SJSA1 (cell line): ENCODE measurements around the gene EPHA6. TPM values are rescaled to one million over a fixed set of nuclear protein-coding genes. Genes with fewer than 3 reads are reported as not detected.

Experiments
- DNase-seq, 2 experiments: peaks; one replicate each; pipeline ENCODE4 v3.0.0-alpha.2; 2015 to 2020; ENCODE audit warnings: low spot score in 2 of 2, low read depth in 1 of 2
- H3K27ac ChIP-seq: fragments of 250-450 bp; sonication (Bioruptor Pico); 2 replicates; pipeline ENCODE4 v1.5.1; 2020; ENCODE audit warnings: mild to moderate bottlenecking, moderate library complexity
- H3K27me3 ChIP-seq: fragments of 250-450 bp; sonication (Bioruptor Pico); replicated peaks from 2 replicates; pipeline ENCODE4 v1.5.1; 2020; ENCODE audit warnings: mild to moderate bottlenecking, moderate library complexity
- H3K36me3 ChIP-seq: fragments of 250-450 bp; sonication (Bioruptor Pico); 2 replicates; pipeline ENCODE4 v1.5.1; 2020; ENCODE audit warnings: mild to moderate bottlenecking
- H3K4me1 ChIP-seq: fragments of 250-450 bp; sonication (Bioruptor Pico); replicated peaks from 2 replicates; pipeline ENCODE4 v1.6.1; 2021; ENCODE audit warnings: mild to moderate bottlenecking
- H3K4me3 ChIP-seq: fragments of 250-450 bp; sonication (Bioruptor Pico); 2 replicates; pipeline ENCODE4 v1.5.1; 2020; ENCODE audit warnings: mild to moderate bottlenecking
- H3K9me3 ChIP-seq: fragments of 250-450 bp; sonication (Bioruptor Pico); replicated peaks from 2 replicates; pipeline ENCODE4 v1.5.1; 2020; ENCODE audit warnings: mild to moderate bottlenecking
- total RNA-seq: library from RNA; depleted of rRNA; stranded (reverse); fragments of >200 nt; shearing (Covaris generic); gene quantifications from 2 replicates; pipeline ENCODE4 v1.2.3, GENCODE V29; 2014

The EPHA6 gene
- total RNA-seq, 1 experiment from 2014 or later: not detected

DNA sequence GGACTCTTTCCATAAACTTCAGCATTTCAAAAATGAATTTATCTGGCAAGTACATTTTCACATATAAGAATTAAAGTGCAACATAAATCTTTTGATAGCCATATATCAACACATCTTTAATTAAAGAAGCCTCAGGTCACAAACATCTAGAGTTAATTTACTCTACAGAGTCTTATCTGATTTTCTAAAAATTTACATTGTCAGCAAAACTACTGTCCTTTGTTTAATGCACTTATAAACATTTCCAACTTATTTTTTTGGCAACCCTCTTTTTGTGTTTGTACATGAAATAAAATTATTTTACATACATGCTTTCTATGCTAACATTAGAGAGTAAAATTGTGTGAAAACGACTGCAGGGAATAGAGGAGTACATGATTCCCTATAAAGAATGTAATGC is 533.4 kb downstream of the EPHA6 start:
- Histone ChIP-seq H3K27ac (no peak overlapping the region), H3K27me3 (no peaks in the 10 kb centered on the region), H3K4me1 (no peaks in the 10 kb centered on the region), H3K36me3 (no peaks in the 10 kb centered on the region), H3K4me3 (no peak overlapping the region), H3K9me3 (no peaks in the 10 kb centered on the region)
- DNase-seq: no peak

DNA sequence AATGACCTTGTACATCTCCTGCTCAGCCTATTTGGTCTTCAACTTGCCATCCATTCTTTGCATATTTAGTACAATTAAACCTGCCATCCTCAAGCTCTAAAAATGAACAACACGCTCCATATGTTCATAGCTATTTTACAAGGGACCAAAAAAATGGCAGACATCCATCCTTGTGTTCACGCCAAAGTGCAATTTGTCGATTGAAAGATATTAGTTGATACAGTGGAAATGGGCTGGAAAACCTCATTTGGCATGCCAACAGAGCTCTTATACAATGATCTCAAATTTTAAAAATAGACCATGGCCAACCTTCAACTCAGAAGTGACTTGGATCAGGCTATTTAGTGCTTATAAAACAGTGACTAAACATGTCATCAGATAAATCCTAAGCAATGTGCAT is 536.6 kb downstream of the EPHA6 start:
- no peak for DNase-seq
- Histone ChIP-seq H3K36me3 (no peaks in the 10 kb centered on the region), H3K4me3 (no peak overlapping the region), H3K27me3 (no peaks in the 10 kb centered on the region), H3K9me3 (no peaks in the 10 kb centered on the region), H3K4me1 (no peaks in the 10 kb centered on the region), H3K27ac (no peak overlapping the region)

DNA sequence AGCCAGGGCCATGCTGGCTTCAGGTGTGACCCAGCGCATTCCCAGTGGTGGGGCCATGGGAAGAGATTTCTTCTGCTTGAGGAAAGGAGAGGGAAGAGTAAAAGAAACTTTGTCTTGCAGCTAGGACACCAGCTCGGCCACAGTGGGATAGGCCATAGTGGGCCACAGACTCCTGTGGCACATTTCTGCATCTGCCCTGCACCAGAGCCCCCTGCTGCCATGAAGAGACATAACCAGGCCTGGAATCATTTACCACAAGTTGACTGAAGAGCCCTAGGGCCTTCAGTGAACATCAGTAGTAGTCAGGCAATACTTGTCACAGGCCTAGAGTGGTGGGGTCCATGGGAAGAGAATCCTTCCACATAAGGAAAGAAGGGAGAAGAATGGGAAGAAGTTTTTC is 538.8 kb downstream of the EPHA6 start:
- H3K9me3 ChIP-seq: no peaks in the 10 kb centered on the region
- H3K27ac ChIP-seq: no peak overlapping the region
- H3K36me3 ChIP-seq: no peaks in the 10 kb centered on the region
- no peak for DNase-seq
- H3K4me3 ChIP-seq: no peak overlapping the region
- H3K4me1 ChIP-seq: no peaks in the 10 kb centered on the region
- H3K27me3 ChIP-seq: no peaks in the 10 kb centered on the region

DNA sequence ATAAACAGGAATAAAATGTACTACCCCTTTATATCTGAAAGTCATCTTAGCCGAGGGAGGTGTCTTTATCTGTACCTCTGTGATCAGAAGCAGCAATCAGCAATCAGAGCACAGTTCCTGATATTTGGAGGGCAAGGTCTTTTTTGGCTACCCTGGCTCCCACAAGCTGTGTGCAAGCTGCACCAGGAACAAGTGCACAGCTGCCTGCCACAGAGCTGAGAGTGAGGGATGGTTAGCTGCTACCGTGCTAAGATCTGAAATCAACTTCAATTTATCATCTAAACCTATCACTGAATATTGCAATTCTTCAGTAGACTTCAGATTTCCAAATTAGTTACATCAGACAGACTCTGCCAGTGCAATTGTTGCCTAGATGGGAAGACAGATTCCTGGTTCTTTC is 545.6 kb downstream of the EPHA6 start:
- DNase-seq: no peak
- Histone ChIP-seq H3K9me3 (no peaks in the 10 kb centered on the region), H3K4me1 (no peaks in the 10 kb centered on the region), H3K27ac (no peak overlapping the region), H3K4me3 (no peak overlapping the region), H3K27me3 (no peaks in the 10 kb centered on the region), H3K36me3 (no peaks in the 10 kb centered on the region)

DNA sequence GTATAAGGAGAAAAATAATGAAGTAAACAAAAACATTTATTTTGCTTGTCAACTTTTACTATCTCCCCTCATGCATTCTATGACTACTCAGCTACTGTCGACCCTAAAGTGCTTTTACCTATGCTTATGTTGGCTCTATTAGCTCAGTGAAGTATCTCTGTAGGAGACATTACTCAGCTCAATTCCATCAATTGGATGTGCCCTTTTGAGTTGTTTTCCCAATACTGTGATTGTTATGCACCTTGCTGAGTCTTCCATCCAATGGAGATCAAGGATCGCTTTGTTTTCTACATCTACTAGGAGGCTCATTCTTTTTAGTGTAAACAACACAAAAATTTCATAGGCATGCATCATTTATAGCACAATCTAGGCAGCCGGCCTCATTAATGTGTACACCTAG is 546.4 kb downstream of the EPHA6 start:
- DNase-seq: no peak
- H3K27me3 ChIP-seq: no peaks in the 10 kb centered on the region
- no peak overlapping the region for H3K4me3 ChIP-seq
- H3K36me3 ChIP-seq: no peaks in the 10 kb centered on the region
- no peak overlapping the region for H3K27ac ChIP-seq
- no peaks in the 10 kb centered on the region for H3K4me1 ChIP-seq
- no peaks in the 10 kb centered on the region for H3K9me3 ChIP-seq

- H3K27me3 ChIP-seq: no peaks in the 10 kb centered on the region
Measured at GRCh38 chr3:97384583-97384982, 570.2 kb downstream of the EPHA6 start.

GRCh38 chr3:97388774-97389173 is 574.4 kb downstream of the EPHA6 start:
- Histone ChIP-seq H3K27me3 (no peaks in the 10 kb centered on the region), H3K36me3 (no peaks in the 10 kb centered on the region), H3K4me1 (no peaks in the 10 kb centered on the region), H3K4me3 (no peak overlapping the region), H3K27ac (no peak overlapping the region), H3K9me3 (no peaks in the 10 kb centered on the region)
- DNase-seq: no peak

More at GRCh38 chr3:97384583-97384982, 570.2 kb downstream of the EPHA6 start:
- DNase-seq: no peak
- no peaks in the 10 kb centered on the region for H3K36me3 ChIP-seq
- H3K9me3 ChIP-seq: no peaks in the 10 kb centered on the region
- H3K4me1 ChIP-seq: no peaks in the 10 kb centered on the region
- no peak overlapping the region for H3K27ac ChIP-seq
- H3K4me3 ChIP-seq: no peak overlapping the region

DNA sequence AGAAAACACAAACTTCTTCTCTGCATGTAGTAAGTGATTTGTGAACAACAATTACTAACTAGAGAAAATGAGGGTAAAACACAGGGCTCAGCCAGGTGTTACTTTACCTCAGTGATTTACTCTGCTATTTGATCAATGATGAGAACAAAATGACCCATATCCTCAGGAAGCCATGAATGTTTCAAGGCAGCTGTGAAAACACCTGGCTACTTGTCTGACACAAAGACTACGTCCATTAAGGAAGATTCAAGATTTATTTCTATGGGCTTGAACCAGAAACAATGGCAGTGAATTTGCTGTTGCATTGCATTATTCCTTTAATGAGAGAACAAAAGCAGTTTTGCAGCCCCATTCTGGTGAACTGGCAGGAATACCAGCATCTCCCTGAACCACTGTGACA is 575.5 kb downstream of the EPHA6 start:
- Histone ChIP-seq H3K27me3 (no peaks in the 10 kb centered on the region), H3K4me3 (no peak overlapping the region), H3K9me3 (no peaks in the 10 kb centered on the region), H3K4me1 (no peaks in the 10 kb centered on the region), H3K27ac (no peak overlapping the region), H3K36me3 (no peaks in the 10 kb centered on the region)
- no peak for DNase-seq

DNA sequence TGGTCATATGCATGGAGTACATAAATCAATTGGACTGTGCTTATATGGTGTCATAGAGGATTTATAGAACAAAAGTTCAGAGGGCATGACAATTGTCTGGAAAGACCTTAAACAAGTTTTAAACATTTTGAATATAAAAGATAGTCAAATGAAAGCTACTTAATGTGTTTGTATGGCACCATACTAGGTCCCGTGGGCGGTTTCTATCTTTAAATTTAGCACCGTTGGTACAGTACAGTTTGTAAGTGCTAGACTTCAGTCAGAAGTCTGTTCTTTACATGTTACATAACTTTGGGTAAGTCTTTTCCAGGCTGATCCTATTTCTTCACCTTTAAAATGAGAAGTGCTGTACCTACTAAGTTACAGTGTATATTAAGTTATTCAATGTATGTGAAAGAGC is 576.8 kb downstream of the EPHA6 start:
- H3K4me1 ChIP-seq: no peaks in the 10 kb centered on the region
- no peak for DNase-seq
- no peaks in the 10 kb centered on the region for H3K9me3 ChIP-seq
- no peaks in the 10 kb centered on the region for H3K36me3 ChIP-seq
- H3K27me3 ChIP-seq: no peaks in the 10 kb centered on the region
- H3K4me3 ChIP-seq: no peak overlapping the region
- H3K27ac ChIP-seq: no peak overlapping the region

DNA sequence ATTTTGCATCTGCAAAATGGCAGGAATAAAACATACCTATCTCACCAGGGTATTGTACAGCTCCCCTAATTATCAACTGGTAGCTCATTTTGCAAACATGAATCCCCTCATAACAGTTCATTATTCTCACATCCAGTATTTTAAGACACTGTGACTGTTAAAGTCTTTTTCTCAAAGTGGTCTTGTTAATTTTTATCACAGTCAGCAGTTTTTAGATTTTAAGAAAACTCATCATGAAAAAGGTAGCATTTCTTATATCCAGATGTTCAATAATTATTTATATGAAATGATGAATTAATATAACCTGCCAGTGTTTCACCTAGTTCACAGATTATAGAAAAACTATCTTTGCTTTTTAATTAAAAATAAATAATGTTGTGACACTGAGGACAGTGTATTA is 595.2 kb downstream of the EPHA6 start:
- no peak for DNase-seq
- Histone ChIP-seq H3K9me3 (no peaks in the 10 kb centered on the region), H3K4me3 (no peak overlapping the region), H3K36me3 (no peaks in the 10 kb centered on the region), H3K27me3 (no peaks in the 10 kb centered on the region), H3K27ac (no peak overlapping the region), H3K4me1 (no peaks in the 10 kb centered on the region)

GRCh38 chr3:97421565-97421964 is 607.2 kb downstream of the EPHA6 start:
- DNase-seq: no peak
- Histone ChIP-seq H3K27ac (no peak overlapping the region), H3K4me1 (no peaks in the 10 kb centered on the region), H3K36me3 (no peaks in the 10 kb centered on the region), H3K4me3 (no peak overlapping the region), H3K9me3 (no peaks in the 10 kb centered on the region), H3K27me3 (no peaks in the 10 kb centered on the region)

DNA sequence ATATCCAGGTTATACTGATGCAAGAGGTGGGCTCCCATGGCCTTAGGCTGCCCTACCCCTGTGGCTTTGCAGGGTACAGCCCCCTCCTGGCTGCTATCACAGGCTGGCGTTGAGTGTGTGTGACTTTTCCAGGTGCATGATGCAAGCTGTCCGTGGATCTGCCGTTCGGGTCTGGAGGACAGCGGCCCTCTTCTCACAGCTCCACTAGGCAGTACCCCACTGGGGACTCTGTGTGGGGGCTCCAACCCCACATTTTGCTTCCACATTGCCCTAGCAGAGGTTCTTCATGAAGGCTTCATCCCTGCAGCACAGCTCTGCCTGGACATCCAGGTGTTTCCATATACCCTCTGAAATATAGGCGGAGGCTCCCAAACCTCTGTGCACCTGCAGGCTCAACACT is 610.6 kb downstream of the EPHA6 start:
- Histone ChIP-seq H3K27me3 (no peaks in the 10 kb centered on the region), H3K9me3 (no peaks in the 10 kb centered on the region), H3K36me3 (no peaks in the 10 kb centered on the region), H3K4me1 (no peaks in the 10 kb centered on the region), H3K27ac (no peak overlapping the region), H3K4me3 (no peak overlapping the region)
- DNase-seq: no peak

GRCh38 chr3:97430601-97431000 is 616.2 kb downstream of the EPHA6 start:
- Histone ChIP-seq H3K9me3 (no peaks in the 10 kb centered on the region), H3K4me3 (no peak overlapping the region), H3K36me3 (no peaks in the 10 kb centered on the region), H3K27ac (no peak overlapping the region), H3K4me1 (no peaks in the 10 kb centered on the region), H3K27me3 (no peaks in the 10 kb centered on the region)
- no peak for DNase-seq

DNA sequence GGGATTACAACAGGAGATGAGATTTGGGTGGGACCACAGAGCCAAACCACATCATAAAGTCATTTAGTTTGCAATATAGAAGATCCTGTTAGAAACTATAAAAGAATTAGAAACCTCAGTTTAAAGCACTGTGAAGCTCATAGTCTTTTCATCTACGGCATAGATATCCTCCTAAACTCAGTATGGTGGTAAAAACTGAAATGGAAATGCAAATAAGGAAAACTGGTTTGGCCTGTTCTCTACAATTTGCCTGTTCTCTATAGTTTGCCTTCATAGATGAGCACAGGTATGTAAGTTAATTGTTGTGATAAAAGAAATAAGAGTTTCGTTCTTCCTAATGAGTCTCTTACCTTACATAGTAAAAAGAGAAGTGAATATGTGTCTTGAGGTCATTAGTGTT is 618.5 kb downstream of the EPHA6 start:
- Histone ChIP-seq H3K36me3 (no peaks in the 10 kb centered on the region), H3K27me3 (no peaks in the 10 kb centered on the region), H3K4me3 (no peak overlapping the region), H3K27ac (no peak overlapping the region), H3K4me1 (no peaks in the 10 kb centered on the region), H3K9me3 (no peaks in the 10 kb centered on the region)
- DNase-seq: no peak

DNA sequence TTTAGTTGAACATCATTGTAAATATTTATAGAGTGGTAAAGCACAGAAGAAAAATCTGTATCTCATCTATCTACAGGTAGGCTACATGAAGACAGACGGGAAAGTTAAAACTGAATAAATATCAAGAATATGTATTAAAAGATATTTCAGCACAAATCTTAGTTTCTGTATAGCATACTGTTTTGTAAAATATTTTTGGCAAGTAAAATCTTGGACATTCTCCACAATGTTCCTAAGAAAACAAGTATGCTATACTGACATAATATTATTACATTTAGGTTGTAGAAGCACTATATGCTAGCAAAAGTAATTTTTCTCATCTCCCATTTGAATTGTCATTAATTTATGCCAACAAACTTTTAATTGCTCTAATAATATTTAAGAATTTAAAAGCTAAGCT is 623.7 kb downstream of the EPHA6 start:
- H3K4me3 ChIP-seq: no peak overlapping the region
- H3K36me3 ChIP-seq: no peaks in the 10 kb centered on the region
- H3K27me3 ChIP-seq: no peaks in the 10 kb centered on the region
- no peaks in the 10 kb centered on the region for H3K4me1 ChIP-seq
- H3K9me3 ChIP-seq: no peaks in the 10 kb centered on the region
- DNase-seq: no peak
- no peak overlapping the region for H3K27ac ChIP-seq
